22Rv1 (cell line): ENCODE data around the gene CEP63.

Experiments
- ZFX ChIP-seq: fragments of 450-650 bp; IDR thresholded peaks from 2 replicates; pipeline ENCODE4 v1.6.1; 2017; ENCODE audit warnings: antibody characterized with exemption, borderline replicate concordance
- TF ChIP-seq, protein P1 (sequence below): fragments of 450-650 bp; IDR thresholded peaks from 2 replicates; pipeline ENCODE4 v1.5.1; 2017; ENCODE audit warnings: mild to moderate bottlenecking

DNA sequence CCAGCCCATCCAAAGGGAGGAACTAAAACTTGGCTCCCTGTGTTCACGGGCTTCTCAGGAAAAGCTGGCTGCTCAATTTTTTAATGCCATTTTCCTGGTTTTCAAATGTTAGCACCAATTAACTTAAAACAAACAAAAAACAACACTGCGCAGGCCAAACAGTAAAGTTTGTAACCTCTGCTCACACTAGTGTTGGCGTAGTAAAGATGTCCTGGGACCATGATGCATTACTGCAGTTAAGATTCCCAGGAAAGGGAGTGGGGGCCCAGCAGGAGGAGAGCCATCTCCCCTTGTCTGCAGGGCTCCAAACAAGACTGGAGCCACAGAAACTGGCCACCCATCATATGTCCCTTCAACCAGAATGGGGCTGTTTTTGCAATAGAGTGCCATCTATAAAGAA is 91.0 kb downstream of the CEP63 start:
- TF ChIP-seq, protein P1, sequence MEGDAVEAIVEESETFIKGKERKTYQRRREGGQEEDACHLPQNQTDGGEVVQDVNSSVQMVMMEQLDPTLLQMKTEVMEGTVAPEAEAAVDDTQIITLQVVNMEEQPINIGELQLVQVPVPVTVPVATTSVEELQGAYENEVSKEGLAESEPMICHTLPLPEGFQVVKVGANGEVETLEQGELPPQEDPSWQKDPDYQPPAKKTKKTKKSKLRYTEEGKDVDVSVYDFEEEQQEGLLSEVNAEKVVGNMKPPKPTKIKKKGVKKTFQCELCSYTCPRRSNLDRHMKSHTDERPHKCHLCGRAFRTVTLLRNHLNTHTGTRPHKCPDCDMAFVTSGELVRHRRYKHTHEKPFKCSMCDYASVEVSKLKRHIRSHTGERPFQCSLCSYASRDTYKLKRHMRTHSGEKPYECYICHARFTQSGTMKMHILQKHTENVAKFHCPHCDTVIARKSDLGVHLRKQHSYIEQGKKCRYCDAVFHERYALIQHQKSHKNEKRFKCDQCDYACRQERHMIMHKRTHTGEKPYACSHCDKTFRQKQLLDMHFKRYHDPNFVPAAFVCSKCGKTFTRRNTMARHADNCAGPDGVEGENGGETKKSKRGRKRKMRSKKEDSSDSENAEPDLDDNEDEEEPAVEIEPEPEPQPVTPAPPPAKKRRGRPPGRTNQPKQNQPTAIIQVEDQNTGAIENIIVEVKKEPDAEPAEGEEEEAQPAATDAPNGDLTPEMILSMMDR, result no peak
- TF ChIP-seq ZFX, result no peak
